Measurements from ENCODE around the gene CEBPG. TPM values are rescaled to one million over a fixed set of nuclear protein-coding genes. Genes with fewer than 3 reads are reported as not detected.

The CEBPG gene
- total RNA-seq, 1 experiment from 2014 or later = 41.5 TPM

DNA sequence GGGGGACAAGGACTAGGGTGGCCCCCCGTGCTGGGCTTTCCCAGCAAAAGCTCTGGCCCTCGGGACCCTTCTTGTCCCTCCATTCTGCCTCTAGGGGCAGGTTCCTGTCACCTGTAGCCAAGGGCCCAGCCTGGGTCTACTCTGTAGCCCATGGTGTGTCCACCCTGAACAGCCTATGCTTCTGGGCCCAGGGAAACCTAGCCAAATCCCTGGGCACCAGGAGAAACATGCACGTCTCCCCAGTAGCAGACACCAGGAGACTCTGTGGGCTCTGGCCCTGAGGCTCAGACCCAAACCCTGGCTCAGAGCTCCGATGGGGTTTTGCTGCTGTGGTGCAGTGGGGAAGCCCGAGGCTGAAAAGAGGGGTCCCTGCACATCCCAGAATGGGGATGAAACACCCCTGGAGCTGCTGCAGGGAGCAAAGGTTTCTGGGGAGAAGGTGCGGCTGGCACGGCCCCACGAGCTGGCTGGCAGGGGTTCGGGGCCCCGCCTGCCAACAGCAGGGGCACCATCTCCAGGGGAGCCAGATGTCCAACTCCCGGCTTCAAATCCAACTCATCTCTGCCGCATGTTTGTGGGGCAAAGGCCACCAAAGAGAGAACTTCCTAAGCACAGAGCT is 18.2 kb downstream of the CEBPG start:
- Histone ChIP-seq H3K4me3 (ENCODE audit: low read depth in 2 of 2, low read length in 2 of 2) (no peak overlapping the region), H3K27me3 (ENCODE audit: control insufficient read depth, insufficient read depth, low read length) (no peaks in the 10 kb centered on the region), H3K36me3 (ENCODE audit: control insufficient read depth, insufficient read depth, low read length) (no peaks in the 10 kb centered on the region), H3K9me3 (ENCODE audit: control insufficient read depth, insufficient read depth, low read depth, low read length) (no peaks in the 10 kb centered on the region), H3K4me1 (ENCODE audit: control insufficient read depth, insufficient read depth, low read length) (peaks cover 48% of the 10 kb centered on the region), H3K27ac (ENCODE audit: low read length) (no peak overlapping the region)
- no peak for DNase-seq (ENCODE audit: low read depth, low spot score)
- ATAC-seq = 0 out of 2 replicates have a peak, but pooled peaks have one; percentile 8
- intact Hi-C loops (cut with micrococcal nuclease; ENCODE audit: unreplicated experiment) = loop anchor here (5.0 kb wide), 1 partner anchor 154 kb away; no protein-coding TSS in a partner anchor
- no TSS peak for BruUV-seq (replicated peaks)
- in situ Hi-C loops (cut with HindIII; ENCODE audit: low pct_unique_long_range_greater_than_20kb, low sequenced_read_pairs) = no loop called here
- no peak for TF ChIP-seq POLR2AphosphoS5 (IDR thresholded peaks at IDR 0.05; ENCODE audit: low read depth, low read length)
- TF ChIP-seq SIN3A (IDR thresholded peaks at IDR 0.05; ENCODE audit: borderline replicate concordance, insufficient read depth, low read depth, low read length) = no peak
- no peak for TF ChIP-seq TCF7L2 (IDR thresholded peaks at IDR 0.05; ENCODE audit: low read depth, low read length)
- TF ChIP-seq, protein P1, sequence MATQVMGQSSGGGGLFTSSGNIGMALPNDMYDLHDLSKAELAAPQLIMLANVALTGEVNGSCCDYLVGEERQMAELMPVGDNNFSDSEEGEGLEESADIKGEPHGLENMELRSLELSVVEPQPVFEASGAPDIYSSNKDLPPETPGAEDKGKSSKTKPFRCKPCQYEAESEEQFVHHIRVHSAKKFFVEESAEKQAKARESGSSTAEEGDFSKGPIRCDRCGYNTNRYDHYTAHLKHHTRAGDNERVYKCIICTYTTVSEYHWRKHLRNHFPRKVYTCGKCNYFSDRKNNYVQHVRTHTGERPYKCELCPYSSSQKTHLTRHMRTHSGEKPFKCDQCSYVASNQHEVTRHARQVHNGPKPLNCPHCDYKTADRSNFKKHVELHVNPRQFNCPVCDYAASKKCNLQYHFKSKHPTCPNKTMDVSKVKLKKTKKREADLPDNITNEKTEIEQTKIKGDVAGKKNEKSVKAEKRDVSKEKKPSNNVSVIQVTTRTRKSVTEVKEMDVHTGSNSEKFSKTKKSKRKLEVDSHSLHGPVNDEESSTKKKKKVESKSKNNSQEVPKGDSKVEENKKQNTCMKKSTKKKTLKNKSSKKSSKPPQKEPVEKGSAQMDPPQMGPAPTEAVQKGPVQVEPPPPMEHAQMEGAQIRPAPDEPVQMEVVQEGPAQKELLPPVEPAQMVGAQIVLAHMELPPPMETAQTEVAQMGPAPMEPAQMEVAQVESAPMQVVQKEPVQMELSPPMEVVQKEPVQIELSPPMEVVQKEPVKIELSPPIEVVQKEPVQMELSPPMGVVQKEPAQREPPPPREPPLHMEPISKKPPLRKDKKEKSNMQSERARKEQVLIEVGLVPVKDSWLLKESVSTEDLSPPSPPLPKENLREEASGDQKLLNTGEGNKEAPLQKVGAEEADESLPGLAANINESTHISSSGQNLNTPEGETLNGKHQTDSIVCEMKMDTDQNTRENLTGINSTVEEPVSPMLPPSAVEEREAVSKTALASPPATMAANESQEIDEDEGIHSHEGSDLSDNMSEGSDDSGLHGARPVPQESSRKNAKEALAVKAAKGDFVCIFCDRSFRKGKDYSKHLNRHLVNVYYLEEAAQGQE (IDR thresholded peaks at IDR 0.05; ENCODE audit: insufficient read depth in 1 of 2, low read depth in 2 of 2, low read length in 1 of 2) = no peak
- TF ChIP-seq, protein P2, sequence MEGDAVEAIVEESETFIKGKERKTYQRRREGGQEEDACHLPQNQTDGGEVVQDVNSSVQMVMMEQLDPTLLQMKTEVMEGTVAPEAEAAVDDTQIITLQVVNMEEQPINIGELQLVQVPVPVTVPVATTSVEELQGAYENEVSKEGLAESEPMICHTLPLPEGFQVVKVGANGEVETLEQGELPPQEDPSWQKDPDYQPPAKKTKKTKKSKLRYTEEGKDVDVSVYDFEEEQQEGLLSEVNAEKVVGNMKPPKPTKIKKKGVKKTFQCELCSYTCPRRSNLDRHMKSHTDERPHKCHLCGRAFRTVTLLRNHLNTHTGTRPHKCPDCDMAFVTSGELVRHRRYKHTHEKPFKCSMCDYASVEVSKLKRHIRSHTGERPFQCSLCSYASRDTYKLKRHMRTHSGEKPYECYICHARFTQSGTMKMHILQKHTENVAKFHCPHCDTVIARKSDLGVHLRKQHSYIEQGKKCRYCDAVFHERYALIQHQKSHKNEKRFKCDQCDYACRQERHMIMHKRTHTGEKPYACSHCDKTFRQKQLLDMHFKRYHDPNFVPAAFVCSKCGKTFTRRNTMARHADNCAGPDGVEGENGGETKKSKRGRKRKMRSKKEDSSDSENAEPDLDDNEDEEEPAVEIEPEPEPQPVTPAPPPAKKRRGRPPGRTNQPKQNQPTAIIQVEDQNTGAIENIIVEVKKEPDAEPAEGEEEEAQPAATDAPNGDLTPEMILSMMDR (IDR thresholded peaks at IDR 0.05) = no peak
- ChIA-PET CTCF (interaction anchor here (1.3 kb wide), 1 partner anchor 150 kb away, joined by 4 read pairs; no protein-coding TSS in a partner anchor), POLR2A (interaction anchor here (0.5 to 0.7 kb wide), 3 partner anchors 14 to 50 kb away, joined by 3 read pairs; no protein-coding TSS in a partner anchor)

DNA sequence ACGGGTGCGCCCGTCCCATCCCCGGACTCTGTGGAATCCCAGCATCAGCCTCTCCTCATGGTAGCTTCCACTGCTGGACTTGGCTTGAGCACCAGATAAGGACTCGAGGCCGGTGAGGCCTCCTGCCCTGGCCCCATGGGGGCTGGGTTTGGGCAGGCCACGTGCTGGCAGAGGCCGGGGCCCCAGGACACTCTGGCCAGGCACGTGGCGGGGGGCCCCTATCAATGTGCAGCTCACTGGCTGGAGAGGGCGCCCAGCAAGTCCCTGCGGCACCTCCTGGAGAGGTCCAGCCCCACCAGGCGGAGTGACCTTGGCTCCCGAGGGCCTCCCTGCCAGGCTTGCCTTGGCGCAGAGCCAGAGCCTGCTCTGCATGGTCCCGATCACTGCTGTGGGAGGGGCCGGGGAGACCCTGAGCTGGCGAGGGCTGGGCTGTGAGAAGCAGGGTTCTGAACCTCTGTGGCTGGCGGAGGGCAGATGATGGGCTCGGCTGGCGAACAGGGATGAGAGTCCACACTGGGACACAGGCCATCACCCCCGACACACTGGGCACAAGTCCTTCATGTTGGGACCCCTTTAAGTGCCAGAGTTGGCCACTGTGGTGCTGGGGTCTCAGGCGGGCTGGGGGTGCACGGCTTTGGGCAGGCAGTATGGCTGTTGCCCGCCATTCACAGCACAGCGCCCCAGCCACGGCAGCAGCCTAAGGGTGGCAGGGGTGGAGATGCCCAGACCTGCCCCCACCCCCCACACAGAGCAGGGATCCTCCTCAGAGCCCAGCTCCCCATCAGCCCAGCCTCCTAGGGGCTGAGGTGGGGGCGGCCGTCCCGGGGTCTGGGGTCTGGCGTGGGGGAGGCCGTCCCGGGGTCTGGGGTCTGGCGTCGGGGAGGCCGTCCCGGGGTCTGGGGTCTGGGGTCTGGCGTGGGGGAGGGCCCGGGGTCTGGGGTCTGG is 19.1 kb downstream of the CEBPG start:
- DNase-seq (ENCODE audit: low read depth, low spot score) (no peak), ATAC-seq (peak; percentile 4; the same call in 1 of the 2 replicates)
- ChIA-PET POLR2A (interaction anchor here (0.6 to 0.7 kb wide), 2 partner anchors 15 to 21 kb away, joined by 3 read pairs; no protein-coding TSS in a partner anchor), CTCF (interaction anchor here (1.3 kb wide), 1 partner anchor 151 kb away, joined by 4 read pairs; no protein-coding TSS in a partner anchor)
- H3K4me1 ChIP-seq (ENCODE audit: control insufficient read depth, insufficient read depth, low read length) = peaks cover 48% of the 10 kb centered on the region
- H3K27me3 ChIP-seq (ENCODE audit: control insufficient read depth, insufficient read depth, low read length) = no peaks in the 10 kb centered on the region
- TF ChIP-seq, protein P2 (IDR thresholded peaks at IDR 0.05) = no peak
- intact Hi-C loops (cut with micrococcal nuclease; ENCODE audit: unreplicated experiment) = loop anchor here (5.0 kb wide), 1 partner anchor 155 kb away; no protein-coding TSS in a partner anchor
- no TSS peak for BruUV-seq (replicated peaks)
- no peak overlapping the region for H3K4me3 ChIP-seq (ENCODE audit: low read depth in 2 of 2, low read length in 2 of 2)
- no peak overlapping the region for H3K27ac ChIP-seq (ENCODE audit: low read length)
- H3K9me3 ChIP-seq (ENCODE audit: control insufficient read depth, insufficient read depth, low read depth, low read length) = no peaks in the 10 kb centered on the region
- H3K36me3 ChIP-seq (ENCODE audit: control insufficient read depth, insufficient read depth, low read length) = no peaks in the 10 kb centered on the region
- in situ Hi-C loops (cut with HindIII; ENCODE audit: low pct_unique_long_range_greater_than_20kb, low sequenced_read_pairs) = no loop called here

Measured in Panc1 (cell line).